ENCODE results near the gene GTPBP2.

- TF ChIP-seq CTCF (IDR thresholded peaks at IDR 0.05) (no peak), POLR2A (IDR thresholded peaks at IDR 0.05; ENCODE audit: low read depth) (no peak), POLR2AphosphoS5 (IDR thresholded peaks at IDR 0.05) (no peak)
Measured at GRCh38 chr6:43608807-43609206, 20.3 kb downstream of the GTPBP2 start.

Measured in esophagus muscularis mucosa (tissue), 3 donors.